Esophagus muscularis mucosa (tissue), 4 donors: Measurements from ENCODE around the gene STN1. TPM values are rescaled to one million over a fixed set of nuclear protein-coding genes. Genes with fewer than 3 reads are reported as not detected.

Experiments used
- DNase-seq: peaks from one replicate; pipeline ENCODE4 v3.0.0-alpha.2; 2017; ENCODE audit errors: extremely low spot score
- H3K27ac ChIP-seq, 4 donors: fragments of 200-600 bp; sonication (generic); replicated peaks in 1 of 4; 1 replicate in 3 of 4; 2 replicates in 1 of 4; pipeline ENCODE4 v1.5.1; 2016 to 2019; ENCODE audit warnings: mild to moderate bottlenecking in 1 of 4
- H3K27me3 ChIP-seq, 4 donors: fragments of 200-600 bp; sonication (generic); one replicate each; pipeline versions ENCODE4 v1.5.1 to v1.6.0; 2016 to 2019
- H3K36me3 ChIP-seq, 4 donors: fragments of 200-600 bp; sonication (generic); one replicate each; pipeline ENCODE4 v1.5.1; 2016 to 2019
- H3K4me1 ChIP-seq, 4 donors: fragments of 200-600 bp; sonication (generic); one replicate each; pipeline ENCODE4 v1.5.1; 2016 to 2019
- H3K4me3 ChIP-seq, 4 donors: fragments of 200-600 bp; sonication (generic); 1 replicate in 2 of 4; 2 replicates in 2 of 4; pipeline ENCODE4 v1.5.1; 2016 to 2019; ENCODE audit warnings: mild to moderate bottlenecking in 4 of 4, moderate library complexity in 1 of 4
- H3K9me3 ChIP-seq, 4 donors: fragments of 200-600 bp; sonication (generic); 1 replicate in 3 of 4; 2 replicates in 1 of 4; pipeline ENCODE4 v1.5.1; 2016 to 2019
- EP300 ChIP-seq: sonication (generic); formaldehyde crosslinking; IDR thresholded peaks from one replicate; pipeline ENCODE4 v1.6.1; 2017; ENCODE audit warnings: antibody characterized with exemption
- POLR2A ChIP-seq: fragments of 450-650 bp; IDR thresholded peaks from one replicate; pipeline ENCODE4 v1.6.1; 2017; ENCODE audit warnings: antibody characterized with exemption, moderate library complexity, mild to moderate bottlenecking, low read depth
- POLR2AphosphoS5 ChIP-seq, 2 donors: sonication (generic); formaldehyde crosslinking; IDR thresholded peaks; one replicate each; pipeline ENCODE4 v1.6.1; 2017; ENCODE audit warnings: antibody characterized with exemption in 2 of 2
- WGBS: methylation state at CpG from one replicate; pipeline ENCODE4 v1.1.5; 2018; 5-methylcytosine and 5-hydroxymethylcytosine counted together
- intact Hi-C: fragments of 100-400 bp; cut with DNase I; formaldehyde crosslinking; loops from one replicate; pipeline ENCODE4 v1.15.1; 2023
- total RNA-seq, 4 donors: library from RNA; depleted of rRNA; stranded (reverse); fragments of >200 nt; gene quantifications; one replicate each; pipeline versions ENCODE4 v1.1.0 to v1.2.1, GENCODE V29; 2016
- TF ChIP-seq, protein P1 (sequence below), 3 experiments: fragments of 200-600 bp in 2 of 3; fragments of 450-650 bp in 1 of 3; sonication (generic) in 2 of 3; IDR thresholded peaks; one replicate each; pipeline ENCODE4 v1.5.1; 2017 to 2019; ENCODE audit warnings: antibody characterized with exemption in 3 of 3, mild to moderate bottlenecking in 2 of 3, moderate library complexity in 1 of 3

The STN1 gene
- total RNA-seq, 4 donors from 2014 or later, result 18.7 to 27.7 (median 24.9) TPM

DNA sequence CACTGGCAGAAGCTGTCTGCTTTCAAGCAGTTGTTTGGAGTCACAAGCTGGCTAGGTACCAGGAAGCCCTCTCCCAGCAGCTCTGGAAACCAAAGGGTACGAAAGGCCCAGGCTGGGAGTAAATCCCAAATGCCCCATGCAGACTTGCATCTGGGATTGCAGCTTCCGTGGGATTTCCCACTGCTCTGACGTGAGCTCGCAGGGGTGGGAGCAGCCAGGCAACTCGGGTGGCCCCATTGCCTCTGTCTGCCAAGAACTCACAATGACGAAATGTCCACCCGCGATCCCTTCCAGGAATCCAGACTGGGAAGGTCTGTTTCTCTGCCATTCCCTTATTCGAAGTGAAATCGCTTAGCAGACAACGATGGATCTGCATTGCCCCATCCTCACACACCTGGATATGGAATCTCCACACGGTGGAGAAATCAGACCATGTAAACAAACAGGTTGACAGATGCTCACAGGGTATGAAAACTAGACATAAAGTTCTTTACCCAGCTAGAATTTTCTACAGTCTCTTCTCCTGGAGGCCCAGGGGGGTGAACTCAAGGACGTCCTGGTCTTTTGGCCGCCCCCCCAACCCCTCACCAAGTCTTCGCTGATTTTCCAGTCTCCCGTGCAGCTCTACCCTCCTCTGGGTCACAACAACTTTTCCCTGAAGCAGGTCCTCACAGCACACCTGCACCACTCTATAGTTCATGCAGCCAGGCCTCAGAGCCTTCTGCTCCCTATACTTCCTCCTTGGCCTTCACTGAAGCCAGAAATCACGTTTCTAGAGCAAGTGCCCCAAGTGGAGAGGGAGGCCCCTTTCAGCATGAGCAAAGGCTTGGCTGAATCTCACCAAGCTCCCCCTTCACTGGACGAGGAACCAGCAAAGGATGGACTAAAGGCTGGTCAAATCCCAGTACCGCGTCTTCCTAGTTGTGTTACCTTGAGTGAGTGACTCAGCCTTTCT is 82.6 kb downstream of the STN1 start:
- Histone ChIP-seq H3K4me1 (peaks cover 47 to 65% (median 59%) of the 10 kb centered on the region in 4 donors), H3K27ac (peak overlapping the region; percentile 29 to 71 (median 44)), H3K4me3 (no peak overlapping the region), H3K36me3 (no peaks in the 10 kb centered on the region), H3K27me3 (no peaks in the 10 kb centered on the region), H3K9me3 (no peaks in the 10 kb centered on the region)
- 53% methylated on average over 20 of the region's 20 CpGs for WGBS
- intact Hi-C loops, result no loop called here
- peak; percentile 96 for DNase-seq
- no peak for TF ChIP-seq EP300
- peak; percentile 64 to 71 for TF ChIP-seq POLR2AphosphoS5 (IDR thresholded peaks at IDR 0.05)

DNA sequence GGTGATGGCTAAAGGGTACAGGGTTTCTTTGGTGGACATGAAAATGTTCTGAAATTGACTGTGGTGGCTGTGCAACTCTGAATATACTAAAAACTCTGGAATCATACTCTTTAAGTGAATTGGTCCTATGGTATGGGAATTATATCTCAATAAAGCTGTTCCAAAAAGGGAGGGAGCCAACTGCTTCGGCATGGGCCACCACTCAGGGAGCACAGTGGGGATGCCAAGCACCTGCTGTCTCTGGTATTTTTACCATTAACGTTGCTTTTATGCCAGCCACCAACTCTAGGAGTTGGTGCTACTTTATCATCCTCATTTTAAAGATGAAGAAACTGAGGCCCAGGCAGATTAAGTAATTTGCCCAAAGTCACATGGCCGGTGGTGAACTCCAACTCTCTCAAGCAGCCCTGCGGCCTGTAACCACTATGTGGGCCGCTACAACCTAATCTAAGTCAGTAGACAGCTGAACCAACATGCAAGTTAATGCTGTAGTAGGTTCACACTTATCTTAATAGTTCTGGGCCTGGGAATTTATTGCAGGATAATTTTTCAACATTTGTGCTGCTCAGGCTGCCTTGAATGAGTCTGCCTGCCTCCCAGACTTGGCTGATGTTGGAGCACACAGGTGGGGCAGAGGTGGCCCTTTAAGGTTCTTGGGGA is 83.4 kb downstream of the STN1 start:
- no peaks in the 10 kb centered on the region for H3K27me3 ChIP-seq
- no peaks in the 10 kb centered on the region for H3K9me3 ChIP-seq
- no peaks in the 10 kb centered on the region for H3K36me3 ChIP-seq
- H3K27ac ChIP-seq, result peak overlapping the region; percentile 29 to 71 (median 44)
- H3K4me3 ChIP-seq, result no peak overlapping the region
- no peak for DNase-seq
- intact Hi-C loops, result no loop called here
- H3K4me1 ChIP-seq, result peaks cover 39 to 63% (median 54%) of the 10 kb centered on the region in 4 donors
- 63% methylated on average over 5 of the region's 5 CpGs for WGBS
- no peak for TF ChIP-seq EP300
- no peak for TF ChIP-seq POLR2AphosphoS5 (IDR thresholded peaks at IDR 0.05)
- TF ChIP-seq, protein P1, sequence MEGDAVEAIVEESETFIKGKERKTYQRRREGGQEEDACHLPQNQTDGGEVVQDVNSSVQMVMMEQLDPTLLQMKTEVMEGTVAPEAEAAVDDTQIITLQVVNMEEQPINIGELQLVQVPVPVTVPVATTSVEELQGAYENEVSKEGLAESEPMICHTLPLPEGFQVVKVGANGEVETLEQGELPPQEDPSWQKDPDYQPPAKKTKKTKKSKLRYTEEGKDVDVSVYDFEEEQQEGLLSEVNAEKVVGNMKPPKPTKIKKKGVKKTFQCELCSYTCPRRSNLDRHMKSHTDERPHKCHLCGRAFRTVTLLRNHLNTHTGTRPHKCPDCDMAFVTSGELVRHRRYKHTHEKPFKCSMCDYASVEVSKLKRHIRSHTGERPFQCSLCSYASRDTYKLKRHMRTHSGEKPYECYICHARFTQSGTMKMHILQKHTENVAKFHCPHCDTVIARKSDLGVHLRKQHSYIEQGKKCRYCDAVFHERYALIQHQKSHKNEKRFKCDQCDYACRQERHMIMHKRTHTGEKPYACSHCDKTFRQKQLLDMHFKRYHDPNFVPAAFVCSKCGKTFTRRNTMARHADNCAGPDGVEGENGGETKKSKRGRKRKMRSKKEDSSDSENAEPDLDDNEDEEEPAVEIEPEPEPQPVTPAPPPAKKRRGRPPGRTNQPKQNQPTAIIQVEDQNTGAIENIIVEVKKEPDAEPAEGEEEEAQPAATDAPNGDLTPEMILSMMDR (IDR thresholded peaks at IDR 0.05), result no peak
- no peak for TF ChIP-seq POLR2A

DNA sequence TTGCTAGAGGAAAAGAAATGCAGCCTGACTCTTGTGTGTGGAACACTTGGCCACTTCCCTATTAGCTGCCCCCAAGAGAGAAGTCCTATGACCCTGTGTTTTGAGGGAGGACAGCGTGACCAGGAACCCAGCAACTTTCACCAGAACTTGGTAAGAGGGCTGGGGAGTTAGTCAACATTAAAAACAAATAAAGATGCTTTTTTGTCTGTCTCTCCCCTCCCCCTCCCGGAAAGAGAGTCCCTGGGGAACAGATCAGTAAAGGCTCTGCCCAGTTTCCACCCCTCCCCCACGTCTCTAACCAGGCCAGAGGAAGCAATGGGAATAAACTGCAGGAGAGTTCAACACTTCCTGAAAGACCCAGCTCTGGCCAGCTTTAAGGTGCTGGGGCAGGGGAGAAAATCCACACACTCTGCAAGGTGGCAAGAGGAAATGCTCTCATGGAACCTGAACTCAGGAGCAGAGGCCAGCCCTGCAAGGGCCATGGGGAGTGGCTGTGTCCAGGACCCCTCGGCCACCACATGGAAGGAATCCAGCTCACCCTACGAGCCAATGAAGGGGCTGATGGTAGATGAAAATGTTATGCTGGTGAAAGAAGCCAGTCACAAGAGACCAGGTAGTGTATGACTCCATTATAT is 84.1 kb downstream of the STN1 start:
- no peaks in the 10 kb centered on the region for H3K36me3 ChIP-seq
- TF ChIP-seq, protein P1 (IDR thresholded peaks at IDR 0.05), result no peak
- TF ChIP-seq POLR2A (no peak), POLR2AphosphoS5 (IDR thresholded peaks at IDR 0.05) (no peak), EP300 (no peak)
- H3K9me3 ChIP-seq, result no peaks in the 10 kb centered on the region
- DNase-seq, result no peak
- no peaks in the 10 kb centered on the region for H3K27me3 ChIP-seq
- 62% methylated on average over 5 of the region's 5 CpGs for WGBS
- H3K4me1 ChIP-seq, result peaks cover 32 to 63% (median 48%) of the 10 kb centered on the region in 4 donors
- no peak overlapping the region for H3K4me3 ChIP-seq
- peak overlapping the region; percentile 6 to 71 (median 44) for H3K27ac ChIP-seq
- intact Hi-C loops, result no loop called here

DNA sequence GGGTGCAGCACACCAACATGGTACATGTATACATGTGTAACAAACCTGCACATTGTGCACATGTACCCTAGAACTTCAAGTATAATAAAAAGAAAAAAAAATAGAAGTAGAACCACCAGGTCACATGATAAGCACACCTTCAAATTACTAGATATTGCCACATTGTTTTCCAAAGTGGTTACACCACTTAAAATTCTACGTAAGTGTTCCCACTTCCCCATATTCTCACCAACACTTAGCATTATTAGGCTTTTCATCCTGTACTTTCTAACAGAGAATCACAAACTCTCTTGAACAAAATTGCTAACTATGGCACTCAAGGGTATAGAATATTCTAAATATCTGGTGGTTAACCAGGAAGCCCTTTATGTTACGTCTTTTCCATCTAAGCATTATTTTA is 85.2 kb downstream of the STN1 start:
- no peaks in the 10 kb centered on the region for H3K27me3 ChIP-seq
- H3K36me3 ChIP-seq, result no peaks in the 10 kb centered on the region
- no peaks in the 10 kb centered on the region for H3K9me3 ChIP-seq
- intact Hi-C loops, result no loop called here
- 88% methylated on average over 2 of the region's 2 CpGs for WGBS
- H3K27ac ChIP-seq, result no peak overlapping the region
- TF ChIP-seq EP300 (no peak), POLR2A (no peak), POLR2AphosphoS5 (IDR thresholded peaks at IDR 0.05) (no peak)
- TF ChIP-seq, protein P1 (IDR thresholded peaks at IDR 0.05), result no peak
- no peak for DNase-seq
- H3K4me1 ChIP-seq, result peaks cover 29 to 53% (median 39%) of the 10 kb centered on the region in 4 donors
- no peak overlapping the region for H3K4me3 ChIP-seq

Other genes starting within 250 kb of the STN1 start
- gene SH3PXD2A, start 62.6 kb downstream of the STN1 start, total RNA-seq, result 10 to 100 TPM; 30.5 to 69.3 (median 40.0) TPM
- 100 to 1,000 TPM in 2 of 4 donors, 10 to 100 TPM in 2; 83.1 to 105 (median 102) TPM for gene SLK, start 49.0 kb upstream of the STN1 start, total RNA-seq
- gene COL17A1, start 167.7 kb upstream of the STN1 start, total RNA-seq, result under 1 TPM in 3 of 4 donors, not detected in 1; 0.17 to 0.29 (median 0.26) TPM
- gene SFR1, start 204.0 kb upstream of the STN1 start, total RNA-seq, result 1 to 10 TPM; 4.9 to 9.1 (median 7.8) TPM